GM12892 (cell line): ENCODE results near the gene NLRC3.

ENCODE experiments used
- POLR2A ChIP-seq: IDR thresholded peaks from 2 replicates; pipeline ENCODE4 v1.6.1; 2011; ENCODE audit warnings: low read depth, low read length, control low read depth
- POLR2AphosphoS5 ChIP-seq: IDR thresholded peaks from 2 replicates; pipeline ENCODE4 v1.6.1; 2011; ENCODE audit warnings: low read depth, low read length, control low read depth
- TAF1 ChIP-seq: IDR thresholded peaks from 2 replicates; pipeline ENCODE4 v1.6.1; 2011; ENCODE audit warnings: low read depth, mild to moderate bottlenecking, control low read depth, low read length, borderline replicate concordance

- no peak for TF ChIP-seq POLR2A
- TF ChIP-seq POLR2AphosphoS5: no peak
- TF ChIP-seq TAF1: no peak
Measured at GRCh38 chr16:3536271-3536731, 40.9 kb downstream of the NLRC3 start.
